Smooth muscle cell (in vitro differentiated cells): ENCODE results near the gene MLKL. TPM values are rescaled to one million over a fixed set of nuclear protein-coding genes. Genes with fewer than 3 reads are reported as not detected.

Experiments used
- DNase-seq: peaks from one replicate; lab custom pipeline; 2025; ENCODE audit not compliant: unreplicated experiment; lab: John Stamatoyannopoulos, UW
- H2AFZ ChIP-seq: fragments of 200-600 bp; sonication (generic); 2 replicates; pipeline ENCODE4 v1.6.0; 2016; ENCODE audit warnings: antibody characterized with exemption, low read depth, mild to moderate bottlenecking
- H3F3A ChIP-seq: fragments of 200-600 bp; sonication (generic); 2 replicates; pipeline ENCODE4 v1.6.0; 2017; ENCODE audit warnings: antibody characterized with exemption, low read depth
- H3K27ac ChIP-seq: fragments of 200-600 bp; sonication (generic); 2 replicates; pipeline ENCODE4 v1.5.1; 2016; ENCODE audit warnings: low read depth, mild to moderate bottlenecking
- H3K27me3 ChIP-seq: fragments of 200-600 bp; sonication (generic); 2 replicates; pipeline ENCODE4 v1.6.1; 2016; ENCODE audit warnings: low read depth, mild to moderate bottlenecking
- H3K36me3 ChIP-seq: fragments of 200-600 bp; sonication (generic); 2 replicates; pipeline ENCODE4 v1.5.1; 2016; ENCODE audit warnings: low read depth
- H3K4me1 ChIP-seq: fragments of 200-600 bp; sonication (generic); 2 replicates; pipeline ENCODE4 v1.5.1; 2016; ENCODE audit warnings: low read depth
- H3K4me2 ChIP-seq: fragments of 200-600 bp; sonication (generic); 2 replicates; pipeline ENCODE4 v1.6.0; 2016; ENCODE audit warnings: mild to moderate bottlenecking
- H3K4me3 ChIP-seq: fragments of 200-600 bp; sonication (generic); 2 replicates; pipeline ENCODE4 v1.5.1; 2016; ENCODE audit warnings: mild to moderate bottlenecking
- H3K79me2 ChIP-seq: fragments of 200-600 bp; sonication (generic); 2 replicates; pipeline ENCODE4 v1.6.0; 2016; ENCODE audit warnings: low read depth, mild to moderate bottlenecking
- H3K9ac ChIP-seq: fragments of 200-600 bp; sonication (generic); 2 replicates; pipeline ENCODE4 v1.6.0; 2016; ENCODE audit warnings: low read depth
- H3K9me3 ChIP-seq: fragments of 200-600 bp; sonication (generic); replicated peaks from 2 replicates; pipeline ENCODE4 v1.5.1; 2016; ENCODE audit warnings: low read depth
- H4K20me1 ChIP-seq: fragments of 200-600 bp; sonication (generic); 2 replicates; pipeline ENCODE4 v1.6.0; 2016; ENCODE audit warnings: low read depth
- CTCF ChIP-seq: fragments of 200-600 bp; sonication (generic); IDR thresholded peaks from 2 replicates; pipeline ENCODE4 v1.5.1; 2017; ENCODE audit warnings: borderline replicate concordance, mild to moderate bottlenecking, antibody characterized with exemption; ENCODE audit not compliant: insufficient read depth, poor library complexity, severe bottlenecking
- WGBS: methylation state at CpG from one replicate; pipeline ENCODE4 v1.1.7; 2016; ENCODE audit warnings: low lambda C conversion rate; 5-methylcytosine and 5-hydroxymethylcytosine counted together
- polyA plus RNA-seq: library from polyadenylated mRNA; unstranded; fragments of >200 nt; fragmentation: Nextera tagmentation; extraction: Ambion mirVana; gene quantifications from 2 replicates; pipeline ENCODE4 v1.2.1, GENCODE V29; 2016
- total RNA-seq: library from RNA; depleted of rRNA; stranded (reverse); fragments of >200 nt; gene quantifications from 2 replicates; pipeline ENCODE4 v1.2.3, GENCODE V29; 2014

The MLKL gene
- total and polyA plus RNA-seq, 2 experiments from 2014 or later, result 4.3 to 4.6 TPM

- H3F3A ChIP-seq, result no peaks in the 10 kb centered on the region
- H3K27ac ChIP-seq, result no peak overlapping the region
- no peaks in the 10 kb centered on the region for H3K79me2 ChIP-seq
- H3K9ac ChIP-seq, result no peak overlapping the region
- H3K36me3 ChIP-seq, result peaks cover 23% of the 10 kb centered on the region
- TF ChIP-seq CTCF, result no peak
- H3K27me3 ChIP-seq, result no peaks in the 10 kb centered on the region
- no peak overlapping the region for H2AFZ ChIP-seq
- DNase-seq, result no peak
- H3K4me1 ChIP-seq, result no peaks in the 10 kb centered on the region
- whole genome bisulfite sequencing, result 99% methylated on average over 8 of the region's 8 CpGs
- H3K4me2 ChIP-seq, result no peak overlapping the region
- no peaks in the 10 kb centered on the region for H3K9me3 ChIP-seq
- no peak overlapping the region for H3K4me3 ChIP-seq
- no peaks in the 10 kb centered on the region for H4K20me1 ChIP-seq
Measured at GRCh38 chr16:74641969-74642368, 58.7 kb downstream of the MLKL start.

- DNase-seq, result no peak
- Histone ChIP-seq H3K36me3 (peaks cover 23% of the 10 kb centered on the region), H3K4me3 (no peak overlapping the region), H3K79me2 (no peaks in the 10 kb centered on the region), H4K20me1 (no peaks in the 10 kb centered on the region), H3K4me1 (no peaks in the 10 kb centered on the region), H3F3A (no peaks in the 10 kb centered on the region), H3K27ac (no peak overlapping the region), H2AFZ (no peak overlapping the region), H3K4me2 (no peak overlapping the region), H3K9me3 (no peaks in the 10 kb centered on the region), H3K9ac (no peak overlapping the region), H3K27me3 (no peaks in the 10 kb centered on the region)
- 96% methylated on average over 7 of the region's 7 CpGs for WGBS
- no peak for TF ChIP-seq CTCF
Measured at GRCh38 chr16:74637742-74638453, 62.8 kb downstream of the MLKL start.

- no peak overlapping the region for H3K4me2 ChIP-seq
- H3K4me3 ChIP-seq, result no peak overlapping the region
- no peaks in the 10 kb centered on the region for H3K9me3 ChIP-seq
- no peaks in the 10 kb centered on the region for H3F3A ChIP-seq
- no peaks in the 10 kb centered on the region for H3K4me1 ChIP-seq
- H3K9ac ChIP-seq, result no peak overlapping the region
- no peaks in the 10 kb centered on the region for H4K20me1 ChIP-seq
- no peak overlapping the region for H3K27ac ChIP-seq
- H3K36me3 ChIP-seq, result peaks cover 23% of the 10 kb centered on the region
- no peak for TF ChIP-seq CTCF
- DNase-seq, result no peak
- 79% methylated on average over 5 of the region's 5 CpGs for WGBS
- no peaks in the 10 kb centered on the region for H3K27me3 ChIP-seq
- no peak overlapping the region for H2AFZ ChIP-seq
- H3K79me2 ChIP-seq, result no peaks in the 10 kb centered on the region
Measured at GRCh38 chr16:74635303-74635702, 65.4 kb downstream of the MLKL start.

GRCh38 chr16:74633686-74634085 is 67.0 kb downstream of the MLKL start:
- TF ChIP-seq CTCF, result no peak
- Histone ChIP-seq H4K20me1 (no peaks in the 10 kb centered on the region), H3K4me1 (no peaks in the 10 kb centered on the region), H3K79me2 (no peaks in the 10 kb centered on the region), H3K4me2 (no peak overlapping the region), H2AFZ (no peak overlapping the region), H3K4me3 (no peak overlapping the region), H3F3A (no peaks in the 10 kb centered on the region), H3K27me3 (no peaks in the 10 kb centered on the region), H3K9ac (no peak overlapping the region), H3K36me3 (peaks cover 23% of the 10 kb centered on the region), H3K27ac (no peak overlapping the region), H3K9me3 (no peaks in the 10 kb centered on the region)
- DNase-seq, result no peak
- 81% methylated on average over 7 of the region's 7 CpGs for WGBS
